ENCODE results near the gene SPACA5B. TPM values are rescaled to one million over a fixed set of nuclear protein-coding genes. Genes with fewer than 3 reads are reported as not detected.
"Not testable (repeated sequence)": the region's sequence is repeated elsewhere in the genome, so short reads cannot be mapped to it uniquely, and the experiment has no call there.

The SPACA5B gene
- total RNA-seq, 2 donors from 2014 or later: not detected

DNA sequence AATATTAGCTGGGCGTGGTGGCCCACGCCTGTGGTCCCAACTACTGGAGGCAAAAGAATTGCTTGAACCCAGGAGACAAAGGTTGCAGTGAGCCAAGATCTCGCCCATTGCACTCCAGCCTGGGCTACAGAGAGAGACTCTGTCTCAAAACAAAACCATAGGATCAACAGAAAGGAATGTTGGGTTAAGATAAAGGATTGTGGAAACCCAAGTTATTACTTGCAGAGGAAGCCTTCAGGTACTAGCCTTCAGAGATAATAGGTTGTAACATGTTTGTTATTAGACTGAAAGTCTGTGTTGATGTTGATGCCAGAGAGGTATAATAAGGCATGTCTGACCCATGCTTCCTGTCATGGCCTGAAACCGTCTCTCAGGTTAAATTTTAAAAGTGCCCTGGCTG, 49.3 kb downstream of the SPACA5B start:
- TF ChIP-seq POLR2AphosphoS5 (IDR thresholded peaks at IDR 0.05) (no peak), POLR2A (IDR thresholded peaks at IDR 0.05) (no peak)
- TF ChIP-seq, protein P1, sequence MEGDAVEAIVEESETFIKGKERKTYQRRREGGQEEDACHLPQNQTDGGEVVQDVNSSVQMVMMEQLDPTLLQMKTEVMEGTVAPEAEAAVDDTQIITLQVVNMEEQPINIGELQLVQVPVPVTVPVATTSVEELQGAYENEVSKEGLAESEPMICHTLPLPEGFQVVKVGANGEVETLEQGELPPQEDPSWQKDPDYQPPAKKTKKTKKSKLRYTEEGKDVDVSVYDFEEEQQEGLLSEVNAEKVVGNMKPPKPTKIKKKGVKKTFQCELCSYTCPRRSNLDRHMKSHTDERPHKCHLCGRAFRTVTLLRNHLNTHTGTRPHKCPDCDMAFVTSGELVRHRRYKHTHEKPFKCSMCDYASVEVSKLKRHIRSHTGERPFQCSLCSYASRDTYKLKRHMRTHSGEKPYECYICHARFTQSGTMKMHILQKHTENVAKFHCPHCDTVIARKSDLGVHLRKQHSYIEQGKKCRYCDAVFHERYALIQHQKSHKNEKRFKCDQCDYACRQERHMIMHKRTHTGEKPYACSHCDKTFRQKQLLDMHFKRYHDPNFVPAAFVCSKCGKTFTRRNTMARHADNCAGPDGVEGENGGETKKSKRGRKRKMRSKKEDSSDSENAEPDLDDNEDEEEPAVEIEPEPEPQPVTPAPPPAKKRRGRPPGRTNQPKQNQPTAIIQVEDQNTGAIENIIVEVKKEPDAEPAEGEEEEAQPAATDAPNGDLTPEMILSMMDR (IDR thresholded peaks at IDR 0.05): no peak
- DNase-seq (ENCODE audit: low spot score): no peak
- no peaks in the 10 kb centered on the region for H3K36me3 ChIP-seq
- H3K4me3 ChIP-seq: no peak overlapping the region
- intact Hi-C loops (cut with DNase I): no loop called here
- 66% methylated on average over 4 of the region's 4 CpGs for WGBS
- H3K4me1 ChIP-seq (replicated peaks): no peaks in the 10 kb centered on the region
- H3K27me3 ChIP-seq (replicated peaks; ENCODE audit: insufficient read depth): no peaks in the 10 kb centered on the region
- H3K27ac ChIP-seq: no peak overlapping the region
- no peaks in the 10 kb centered on the region for H3K9me3 ChIP-seq

DNA sequence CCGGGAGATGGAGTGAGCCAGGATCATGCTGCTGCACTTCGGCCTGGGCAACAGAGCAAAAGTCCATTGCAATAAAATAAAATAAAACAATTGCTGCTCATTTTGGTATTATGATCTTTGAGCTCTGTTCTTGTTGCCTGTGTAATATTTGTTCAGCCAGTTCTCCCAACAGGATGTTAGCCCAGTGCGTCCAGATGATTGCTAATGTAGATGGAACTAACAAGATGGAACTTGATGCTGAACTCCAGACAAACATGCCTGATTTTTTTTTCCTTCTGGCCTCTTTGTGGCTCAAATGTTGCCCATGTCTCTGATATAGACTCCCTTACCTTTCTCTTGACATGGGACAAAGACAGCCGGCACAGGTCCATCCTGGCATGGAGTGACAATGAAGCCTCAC, 50.4 kb downstream of the SPACA5B start:
- TF ChIP-seq, protein P1 (IDR thresholded peaks at IDR 0.05): no peak
- TF ChIP-seq POLR2A (IDR thresholded peaks at IDR 0.05) (no peak), POLR2AphosphoS5 (IDR thresholded peaks at IDR 0.05) (no peak)
- 83% methylated on average over 4 of the region's 4 CpGs for WGBS
- Histone ChIP-seq H3K36me3 (no peaks in the 10 kb centered on the region), H3K9me3 (no peaks in the 10 kb centered on the region), H3K4me3 (no peak overlapping the region), H3K27ac (no peak overlapping the region), H3K4me1 (replicated peaks) (no peaks in the 10 kb centered on the region), H3K27me3 (replicated peaks; ENCODE audit: insufficient read depth) (no peaks in the 10 kb centered on the region)
- intact Hi-C loops (cut with DNase I): no loop called here
- no peak for DNase-seq (ENCODE audit: low spot score)

DNA sequence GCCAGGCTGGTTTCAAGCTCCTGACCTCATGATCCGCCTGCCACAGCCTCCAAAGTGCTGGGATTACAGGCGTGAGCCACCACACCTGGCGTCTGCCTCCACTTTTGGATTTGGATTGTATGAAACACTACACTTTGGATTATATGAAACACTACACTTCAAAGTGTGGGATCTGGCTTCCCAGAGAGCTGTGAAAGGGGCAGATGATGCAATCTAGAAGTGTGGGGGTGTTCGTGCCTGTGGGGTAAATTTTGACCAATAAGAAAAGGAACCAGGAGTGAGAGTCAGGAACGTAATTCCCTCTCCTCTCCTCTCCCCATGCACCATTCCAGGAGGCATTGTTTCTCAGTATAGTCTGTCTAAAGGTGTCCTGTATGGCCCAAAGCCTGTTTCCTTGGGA, 51.5 kb downstream of the SPACA5B start:
- DNase-seq (ENCODE audit: low spot score); H3K4me1 ChIP-seq (replicated peaks); H3K36me3 ChIP-seq; H3K9me3 ChIP-seq; H3K4me3 ChIP-seq; H3K27me3 ChIP-seq (replicated peaks; ENCODE audit: insufficient read depth); H3K27ac ChIP-seq; intact Hi-C loops (cut with DNase I): not testable (repeated sequence)
- 70% methylated on average over 5 of the region's 5 CpGs for WGBS

Small RNA genes lying within 50 kb of the gene (small RNA-seq; reads per million reads assigned to genes)
- gene AC245047.7 (0 reads per million in 2 donors), gene RNU6-707P (0 reads per million in 2 donors)

Other genes starting within 250 kb of the SPACA5B start
- gene ZNF182, start 126.6 kb upstream of the SPACA5B start, total RNA-seq: 1 to 10 TPM; 5.6 to 6.5 TPM
- gene SPACA5, start 123.6 kb upstream of the SPACA5B start, total RNA-seq: not detected
- 1 to 10 TPM; 5.2 to 5.6 TPM for gene ZNF630, start 59.0 kb upstream of the SPACA5B start, total RNA-seq
- gene SSX5, start 66.2 kb downstream of the SPACA5B start, total RNA-seq: not detected
- gene SSX1, start 124.8 kb downstream of the SPACA5B start, total RNA-seq: not detected
- gene SSX3, start 226.1 kb downstream of the SPACA5B start, total RNA-seq: 1 to 10 TPM in 1 of 2 donors, not detected in 1; 4.1 TPM